Caco-2 (cell line): ENCODE results near the gene JPH3. TPM values are rescaled to one million over a fixed set of nuclear protein-coding genes. Genes with fewer than 3 reads are reported as not detected.

Experiments used
- BruUV-seq: library from RNA; stranded (reverse); fragments of 400-500 nt; replicated peaks from 2 replicates; lab custom pipeline; 2021; lab: Mats Ljungman, UMichigan
- CTCF ChIA-PET: fragments of 300-600 bp; sonication (Branson Sonifier 250); formaldehyde crosslinking; loops from one replicate; lab custom pipeline; 2022; ENCODE audit warnings: antibody characterized with exemption; lab: Charles Lee
- POLR2A ChIA-PET: fragments of 300-600 bp; sonication (Branson Sonifier 250); formaldehyde crosslinking; loops from one replicate; lab custom pipeline; 2022; ENCODE audit warnings: antibody characterized with exemption; lab: Charles Lee
- DNase-seq, 2 experiments: peaks; one replicate each; pipeline versions ENCODE4 v3.0.0 to v3.0.0-alpha.2; 2020 to 2022
- H3K27me3 ChIP-seq: replicated peaks from 2 replicates; pipeline ENCODE4 v1.6.0; 2011; ENCODE audit warnings: low read length; ENCODE audit not compliant: control insufficient read depth, insufficient read depth
- H3K36me3 ChIP-seq: 2 replicates; pipeline ENCODE4 v1.5.1; 2011; ENCODE audit warnings: low read length; ENCODE audit not compliant: control insufficient read depth, insufficient read depth
- H3K4me1 ChIP-seq: fragments of 250-450 bp; sonication (Bioruptor Pico); 2 replicates; pipeline ENCODE4 v1.5.1; 2020; ENCODE audit warnings: mild to moderate bottlenecking
- H3K4me3 ChIP-seq: 2 replicates; pipeline ENCODE4 v1.5.1; 2011; ENCODE audit warnings: low read depth, mild to moderate bottlenecking, control low read depth, low read length
- H3K9me3 ChIP-seq: fragments of 250-450 bp; sonication (Bioruptor Pico); 2 replicates; pipeline ENCODE4 v1.5.1; 2020; ENCODE audit warnings: mild to moderate bottlenecking, moderate library complexity
- H3K27ac Mint-ChIP-seq: one replicate; pipeline ENCODE4 v1.8.0; 2022; ENCODE audit warnings: mixed read lengths; ENCODE audit not compliant: unreplicated experiment
- H3K27me3 Mint-ChIP-seq: one replicate; pipeline ENCODE4 v1.8.0; 2022; ENCODE audit warnings: mixed read lengths; ENCODE audit not compliant: insufficient read depth, unreplicated experiment
- H3K36me3 Mint-ChIP-seq: one replicate; pipeline ENCODE4 v1.8.0; 2022; ENCODE audit warnings: mild to moderate bottlenecking, mixed read lengths; ENCODE audit not compliant: insufficient read depth, unreplicated experiment
- H3K4me1 Mint-ChIP-seq: one replicate; pipeline ENCODE4 v1.8.0; 2022; ENCODE audit warnings: low read depth, mixed read lengths; ENCODE audit not compliant: unreplicated experiment
- H3K4me3 Mint-ChIP-seq: one replicate; pipeline ENCODE4 v1.8.0; 2022; ENCODE audit warnings: mild to moderate bottlenecking, moderate library complexity, mixed read lengths; ENCODE audit not compliant: unreplicated experiment
- H3K9me3 Mint-ChIP-seq: one replicate; pipeline ENCODE4 v1.8.0; 2022; ENCODE audit warnings: mixed read lengths; ENCODE audit not compliant: unreplicated experiment
- CTCF ChIP-seq, 2 experiments: fragments of 200-600 bp in 1 of 2; IDR thresholded peaks; 1 replicate in 1 of 2; 2 replicates in 1 of 2; pipeline versions ENCODE4 v1.5.1 to v1.8.0; 2011 to 2022; ENCODE audit warnings: antibody characterized with exemption in 1 of 2, control low read depth in 1 of 2, inconsistent platforms in 1 of 2, low read depth in 1 of 2, low read length in 1 of 2, mild to moderate bottlenecking in 1 of 2, moderate library complexity in 1 of 2; ENCODE audit not compliant: insufficient read depth in 1 of 2, severe bottlenecking in 1 of 2, unreplicated experiment in 1 of 2
- intact Hi-C: fragments of 100-400 bp; cut with micrococcal nuclease; formaldehyde crosslinking; loops from one replicate; pipeline ENCODE4 v1.10.0; 2022; ENCODE audit not compliant: unreplicated experiment
- total RNA-seq: library from RNA; stranded (reverse); gene quantifications from 2 replicates; pipeline ENCODE4 v1.2.3, GENCODE V29; 2022

The JPH3 gene
- total RNA-seq, 1 experiment from 2014 or later = 4.8 TPM

GRCh38 chr16:87689956-87690465 is 87.7 kb downstream of the JPH3 start:
- H3K4me1 Mint-ChIP-seq = no peaks in the 10 kb centered on the region
- H3K36me3 ChIP-seq = no peaks in the 10 kb centered on the region
- H3K4me3 ChIP-seq = no peak overlapping the region
- CTCF ChIA-PET = no interaction called here
- no peak for TF ChIP-seq CTCF (IDR thresholded peaks at IDR 0.05; ENCODE audit: insufficient read depth in 1 of 2, low read depth in 1 of 2, low read length in 1 of 2, severe bottlenecking in 1 of 2, unreplicated experiment in 1 of 2)
- H3K27me3 Mint-ChIP-seq = peaks cover 3% of the 10 kb centered on the region
- H3K27ac Mint-ChIP-seq = no peak overlapping the region
- no peaks in the 10 kb centered on the region for H3K9me3 Mint-ChIP-seq
- POLR2A ChIA-PET = no interaction called here
- H3K4me3 Mint-ChIP-seq = no peak overlapping the region
- DNase-seq = peak in 1 of 2 experiments; percentile 30
- H3K36me3 Mint-ChIP-seq = peaks cover 31% of the 10 kb centered on the region
- no peaks in the 10 kb centered on the region for H3K9me3 ChIP-seq
- no TSS peak for BruUV-seq
- no peaks in the 10 kb centered on the region for H3K4me1 ChIP-seq
- intact Hi-C loops = no loop called here
- H3K27me3 ChIP-seq = no peaks in the 10 kb centered on the region; the same call in 1 of the 2 replicates

GRCh38 chr16:87690911-87691685 is 88.8 kb downstream of the JPH3 start:
- Mint-ChIP-seq H3K4me3 (no peak overlapping the region), H3K27ac (no peak overlapping the region), H3K27me3 (peaks cover 3% of the 10 kb centered on the region), H3K36me3 (peaks cover 31% of the 10 kb centered on the region), H3K9me3 (no peaks in the 10 kb centered on the region), H3K4me1 (no peaks in the 10 kb centered on the region)
- ChIA-PET POLR2A (no interaction called here), CTCF (interaction anchor here (1.1 to 1.2 kb wide), 2 partner anchors 11 to 15 kb away, joined by 3 to 4 read pairs; no protein-coding TSS in a partner anchor)
- H3K27me3 ChIP-seq = no peaks in the 10 kb centered on the region; the same call in 1 of the 2 replicates
- intact Hi-C loops = no loop called here
- no peak for DNase-seq
- BruUV-seq = no TSS peak
- H3K4me1 ChIP-seq = no peaks in the 10 kb centered on the region
- no peak overlapping the region for H3K4me3 ChIP-seq
- H3K36me3 ChIP-seq = no peaks in the 10 kb centered on the region; the same call in 1 of the 2 replicates
- H3K9me3 ChIP-seq = no peaks in the 10 kb centered on the region
- no peak for TF ChIP-seq CTCF (IDR thresholded peaks at IDR 0.05; ENCODE audit: insufficient read depth in 1 of 2, low read depth in 1 of 2, low read length in 1 of 2, severe bottlenecking in 1 of 2, unreplicated experiment in 1 of 2)

- peaks cover 3% of the 10 kb centered on the region for H3K27me3 Mint-ChIP-seq
- no peak for DNase-seq
- H3K9me3 Mint-ChIP-seq = no peaks in the 10 kb centered on the region
- H3K4me1 Mint-ChIP-seq = no peaks in the 10 kb centered on the region
- no peak overlapping the region for H3K4me3 Mint-ChIP-seq
- POLR2A ChIA-PET = no interaction called here
- CTCF ChIA-PET = interaction anchor here (1.1 to 1.5 kb wide), 3 partner anchors 11 to 55 kb away, joined by 3 to 4 read pairs (median 3); no protein-coding TSS in a partner anchor
- Histone ChIP-seq H3K9me3 (no peaks in the 10 kb centered on the region), H3K4me3 (no peak overlapping the region), H3K4me1 (no peaks in the 10 kb centered on the region), H3K27me3 (no peaks in the 10 kb centered on the region; the same call in 1 of the 2 replicates), H3K36me3 (no peaks in the 10 kb centered on the region; the same call in 1 of the 2 replicates)
- peaks cover 34% of the 10 kb centered on the region for H3K36me3 Mint-ChIP-seq
- TF ChIP-seq CTCF (IDR thresholded peaks at IDR 0.05; ENCODE audit: insufficient read depth in 1 of 2, low read depth in 1 of 2, low read length in 1 of 2, severe bottlenecking in 1 of 2, unreplicated experiment in 1 of 2) = no peak
- intact Hi-C loops = no loop called here
- no peak overlapping the region for H3K27ac Mint-ChIP-seq
- BruUV-seq = no TSS peak
Observed at GRCh38 chr16:87691686-87692079, 89.4 kb downstream of the JPH3 start.
